GM19397 (cell line): ENCODE measurements around the gene DERL3.
A peak's percentile ranks its signal among the peaks of the same experiment; 100 is the strongest.
"Not testable (repeated sequence)": the region's sequence is repeated elsewhere in the genome, so short reads cannot be mapped to it uniquely, and the experiment has no call there.

Experiments used
- ATAC-seq: cut with Tn5 transposase; IDR thresholded peaks from one replicate; pipeline ENCODE4 v1.9.1; 2021; ENCODE audit warnings: mild to moderate bottlenecking, moderate library complexity; ENCODE audit not compliant: unreplicated experiment

The DERL3 gene

DNA sequence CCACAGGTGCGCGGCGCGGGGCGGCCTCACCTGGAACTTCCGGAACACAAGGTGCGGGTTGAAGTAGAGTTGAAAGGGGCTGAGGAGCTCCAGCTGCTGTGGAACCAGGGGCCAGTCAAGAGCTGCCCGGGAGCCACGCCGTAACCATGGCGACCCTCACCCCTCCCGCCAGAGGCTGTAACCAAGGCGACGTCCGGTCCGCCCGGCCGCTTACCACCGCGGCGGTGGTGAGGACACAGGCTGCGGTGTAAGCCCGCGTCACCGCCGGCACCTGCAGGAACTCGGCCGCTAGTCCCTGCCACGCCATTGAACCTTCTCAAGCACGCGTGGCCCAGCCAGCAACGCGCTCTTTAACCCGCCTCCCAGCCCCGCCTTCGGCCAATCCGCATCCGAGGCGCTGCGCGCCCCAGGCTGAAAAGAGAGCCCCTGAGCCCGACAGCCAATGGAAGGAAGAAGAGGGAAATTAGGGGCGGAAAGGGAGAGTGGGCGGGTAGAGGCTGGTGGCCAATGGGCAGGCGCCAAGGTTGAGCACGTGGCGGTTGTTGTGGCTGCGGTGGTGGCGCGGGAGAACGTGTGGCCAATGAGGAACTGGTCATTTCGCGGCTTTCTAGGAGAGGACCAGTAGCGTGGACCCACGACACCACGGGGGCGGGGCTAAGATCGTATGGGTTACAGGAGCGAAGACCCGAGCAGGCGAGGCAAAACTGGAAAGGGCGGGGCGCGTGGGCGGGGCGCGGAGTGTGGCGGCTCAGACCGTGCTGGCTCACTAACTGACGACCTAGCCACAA is at the start of gene DERL3:
DERL3 (minus strand) TSS at position 326 of the 788 bp plus-strand sequence; CDS start at position 307, 19 bp downstream.
- peak; percentile 74 for ATAC-seq

DNA sequence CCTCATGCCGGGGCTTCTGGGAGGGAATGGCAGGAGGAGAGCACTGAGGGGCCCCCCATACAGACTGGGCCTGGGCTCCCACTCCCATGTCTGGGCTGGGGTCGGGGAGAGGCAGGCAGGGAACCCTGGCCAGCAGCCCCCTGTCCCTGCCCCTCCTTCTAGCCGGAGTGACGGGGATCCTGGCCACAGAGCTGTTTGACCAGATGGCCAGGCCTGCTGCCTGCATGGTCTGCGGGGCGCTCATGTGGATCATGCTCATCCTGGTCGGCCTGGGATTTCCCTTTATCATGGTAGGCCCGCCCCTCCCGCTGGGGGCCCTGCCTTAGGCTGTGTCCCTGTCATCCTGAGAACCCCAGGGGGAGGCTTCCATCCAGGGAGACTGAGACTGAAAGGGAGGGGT is 45.3 kb upstream of the DERL3 start:
- ATAC-seq = no peak

DNA sequence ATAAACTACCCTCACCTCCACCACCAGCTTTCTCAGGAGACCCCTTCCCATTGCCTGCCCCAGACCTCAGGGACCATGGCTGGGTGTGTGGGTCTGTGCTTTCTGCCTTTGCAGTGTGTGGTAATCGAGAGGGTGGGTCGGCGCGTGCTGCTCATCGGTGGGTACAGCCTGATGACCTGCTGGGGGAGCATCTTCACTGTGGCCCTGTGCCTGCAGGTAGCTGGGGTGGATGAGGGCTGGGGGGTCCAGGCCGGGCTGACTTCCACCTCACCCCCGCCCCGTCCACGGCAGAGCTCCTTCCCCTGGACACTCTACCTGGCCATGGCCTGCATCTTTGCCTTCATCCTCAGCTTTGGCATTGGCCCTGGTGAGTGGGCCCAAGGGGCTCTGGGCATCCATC is 44.9 kb upstream of the DERL3 start:
- no peak for ATAC-seq

DNA sequence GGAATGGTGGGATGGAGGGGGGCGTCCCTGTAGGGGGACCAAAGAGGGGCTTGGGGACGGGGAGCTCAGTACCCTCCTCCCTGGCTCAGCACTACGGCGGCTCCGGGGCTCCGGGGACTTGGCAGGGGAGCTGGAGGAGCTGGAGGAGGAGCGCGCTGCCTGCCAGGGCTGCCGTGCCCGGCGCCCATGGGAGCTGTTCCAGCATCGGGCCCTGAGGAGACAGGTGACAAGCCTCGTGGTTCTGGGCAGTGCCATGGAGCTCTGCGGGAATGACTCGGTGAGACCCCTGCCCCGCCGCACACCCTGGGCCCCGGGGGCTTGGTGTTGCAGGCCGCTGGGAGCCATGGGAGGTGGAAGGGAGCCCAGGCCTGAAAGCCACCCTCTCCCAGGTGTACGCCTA is 43.6 kb upstream of the DERL3 start:
- ATAC-seq = no peak

DNA sequence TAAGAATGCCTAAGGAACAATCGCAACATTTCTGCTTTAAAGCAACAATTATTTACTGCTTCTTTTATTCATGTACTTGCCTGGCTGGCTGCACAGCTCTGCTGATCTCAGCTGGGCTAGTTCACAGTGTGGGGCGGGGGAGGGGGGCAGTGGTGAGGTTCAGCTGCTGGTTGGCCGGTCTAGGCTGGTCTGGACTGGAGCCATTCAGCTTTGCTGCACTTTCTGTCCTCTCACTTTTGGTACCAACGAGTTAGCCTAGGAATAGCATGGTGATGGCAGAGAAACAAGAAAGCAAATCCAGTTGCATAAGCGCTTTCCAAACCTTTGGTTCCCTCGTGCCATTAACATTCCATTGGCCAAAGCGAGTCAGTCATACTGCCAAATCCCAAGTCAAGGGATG is 39.4 kb upstream of the DERL3 start:
- no peak for ATAC-seq

GRCh38 chr22:23877566-23877965 is 38.8 kb upstream of the DERL3 start:
- ATAC-seq = no peak

- ATAC-seq = no peak
These were observed 37.0 kb upstream of the DERL3 start for GRCh38 chr22:23875801-23876200.

DNA sequence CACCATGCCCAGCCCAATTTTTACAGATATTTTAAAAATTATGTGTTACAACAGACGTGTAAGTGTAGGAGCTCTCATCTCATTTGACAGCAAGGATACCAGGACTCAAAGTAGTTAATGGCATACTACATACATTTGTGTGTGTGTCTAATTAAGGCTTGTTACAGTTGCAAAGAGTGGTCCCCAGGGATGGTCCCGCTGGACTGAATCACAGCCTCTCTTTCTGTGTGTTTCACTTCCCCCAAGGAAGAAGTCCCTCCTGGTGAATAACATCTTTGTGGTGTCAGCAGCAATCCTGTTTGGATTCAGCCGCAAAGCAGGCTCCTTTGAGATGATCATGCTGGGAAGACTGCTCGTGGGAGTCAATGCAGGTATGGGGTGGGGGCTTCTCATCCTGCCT is 36.1 kb upstream of the DERL3 start:
- no peak for ATAC-seq

DNA sequence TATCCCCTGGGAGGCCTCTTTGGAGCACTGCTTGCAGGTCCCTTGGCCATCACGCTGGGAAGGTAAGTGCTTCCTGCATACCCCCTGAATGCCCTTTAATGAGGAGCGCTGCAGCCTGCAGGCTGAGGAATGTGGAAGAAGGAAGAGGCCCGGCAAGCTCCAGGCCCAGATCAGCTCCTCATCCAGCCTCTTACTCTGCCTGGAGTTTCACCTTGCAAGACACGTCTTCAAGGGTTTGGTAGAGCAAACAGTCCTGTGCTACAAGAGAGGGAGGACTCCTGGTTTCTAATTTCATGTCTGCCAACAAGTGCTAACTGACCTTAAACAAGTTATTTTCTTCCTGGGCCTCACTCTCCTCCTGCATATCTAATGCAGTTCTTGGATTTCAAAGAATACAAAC is 29.8 kb upstream of the DERL3 start:
- no peak for ATAC-seq

GRCh38 chr22:23864499-23865154 is 25.8 kb upstream of the DERL3 start:
- ATAC-seq = not testable (repeated sequence)

DNA sequence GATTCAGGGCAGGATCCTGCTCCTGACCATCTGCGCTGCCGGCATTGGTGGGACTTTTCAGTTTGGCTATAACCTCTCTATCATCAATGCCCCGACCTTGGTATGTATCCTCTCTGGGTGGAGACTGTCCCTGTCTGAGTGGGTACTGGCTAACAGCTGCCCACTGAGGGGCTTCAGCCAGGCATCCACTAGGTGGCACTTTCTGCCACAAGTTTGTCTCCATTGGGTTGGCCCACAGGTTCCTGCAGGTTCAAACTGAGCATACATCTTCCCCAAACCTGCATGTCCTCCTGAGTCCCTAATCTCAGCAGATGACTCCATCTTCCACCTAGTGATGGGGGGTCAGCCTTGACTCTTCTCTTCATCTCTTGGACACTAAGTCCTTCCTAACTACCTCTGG is 23.3 kb upstream of the DERL3 start:
- ATAC-seq = no peak

- not testable (repeated sequence) for ATAC-seq
These were observed 21.4 kb upstream of the DERL3 start for GRCh38 chr22:23860187-23860586.

- no peak for ATAC-seq
These were observed 20.4 kb upstream of the DERL3 start for GRCh38 chr22:23859201-23859600.

- no peak for ATAC-seq
These were observed 19.6 kb upstream of the DERL3 start for GRCh38 chr22:23858484-23858815.

DNA sequence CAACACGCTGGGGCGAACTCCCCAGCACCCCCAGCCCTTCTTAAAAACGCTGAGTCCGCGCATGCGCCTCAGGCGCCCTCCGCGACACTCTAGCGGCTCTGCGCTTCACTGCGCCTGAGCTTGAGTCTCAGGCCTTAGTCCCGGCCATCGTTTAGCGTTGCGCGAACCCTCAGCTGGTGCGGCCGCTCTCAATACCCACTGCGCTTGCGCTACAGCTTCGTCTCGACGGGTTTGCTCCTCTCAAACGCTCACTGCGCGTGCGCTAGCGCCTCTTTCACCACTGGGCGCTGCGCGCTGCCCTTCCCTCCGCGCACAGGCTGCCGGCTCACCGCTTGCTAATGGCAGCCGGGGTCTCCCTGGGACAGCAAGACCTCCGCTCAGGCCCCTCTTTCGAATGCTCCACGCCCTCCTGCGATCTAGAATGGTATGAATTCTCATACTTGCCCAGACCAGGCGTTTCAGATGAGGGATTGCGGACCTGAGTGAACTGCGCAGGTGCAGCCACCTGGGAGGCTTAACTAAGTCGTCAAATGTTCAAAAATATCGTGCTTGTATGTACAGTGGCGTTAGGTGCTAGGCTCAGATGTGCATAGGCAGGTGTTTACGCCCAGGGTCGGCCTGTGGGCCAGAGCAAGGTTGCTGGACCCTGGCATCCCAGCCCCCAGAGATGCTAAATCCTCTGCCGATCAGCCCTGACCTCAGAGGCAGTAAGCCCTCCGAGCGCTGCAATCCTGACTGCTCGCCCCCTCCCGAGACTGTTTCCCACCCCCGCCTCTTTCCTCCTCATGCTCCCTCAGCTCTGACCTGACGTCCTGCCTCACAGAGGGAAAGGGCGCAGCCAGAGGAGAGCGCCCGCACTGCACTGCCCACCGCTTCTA is 19.0 kb upstream of the DERL3 start, which contains the start of gene SLC2A11:
SLC2A11 (plus strand) TSS at position 270 of the 878 bp plus-strand sequence; CDS start at position 395, 125 bp downstream.
- ATAC-seq = peak; percentile 96

GRCh38 chr22:23856721-23857605 is 18.2 kb upstream of the DERL3 start:
- peak; percentile 47 for ATAC-seq

DNA sequence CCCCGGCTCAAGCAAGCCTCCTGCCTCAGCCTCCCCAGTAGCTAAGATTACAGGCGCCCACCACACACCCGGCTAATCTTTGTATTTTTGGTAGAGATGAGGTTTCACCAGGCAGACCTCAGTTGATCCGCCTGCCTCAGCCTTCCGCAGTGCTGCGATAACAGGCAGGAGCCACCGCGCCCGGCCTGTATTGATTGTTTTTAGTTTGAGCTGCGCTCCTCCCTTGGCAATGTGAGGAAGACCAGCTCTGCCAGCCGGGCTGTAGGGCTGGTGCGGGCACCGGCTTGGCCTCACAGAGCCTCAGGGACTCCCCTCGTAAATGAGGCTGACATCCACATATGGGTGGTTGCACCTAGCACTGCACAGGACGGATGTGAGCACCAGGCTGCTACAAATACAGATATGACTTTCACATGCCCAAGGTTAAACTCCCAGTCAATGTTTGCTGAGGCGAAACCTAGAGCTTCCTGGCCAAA is 11.4 kb upstream of the DERL3 start:
- peak; percentile 65 for ATAC-seq

- no peak for ATAC-seq
These were observed 10.5 kb upstream of the DERL3 start for GRCh38 chr22:23849009-23850006.
